A673 (cell line): ENCODE results near the gene SEMA4D. TPM values are rescaled to one million over a fixed set of nuclear protein-coding genes. Genes with fewer than 3 reads are reported as not detected.

Experiments
- BruUV-seq: library from RNA; stranded (reverse); fragments of 400-500 nt; replicated peaks from 2 replicates; lab custom pipeline; 2021; lab: Mats Ljungman, UMichigan
- CTCF ChIA-PET: fragments of 300-600 bp; sonication (Branson Sonifier 250); formaldehyde crosslinking; loops from one replicate; lab custom pipeline; 2022; ENCODE audit warnings: antibody characterized with exemption; lab: Charles Lee
- POLR2A ChIA-PET: fragments of 300-600 bp; sonication (Branson Sonifier 250); formaldehyde crosslinking; loops from one replicate; lab custom pipeline; 2022; ENCODE audit warnings: antibody characterized with exemption; ENCODE audit not compliant: low non-redundant PET; lab: Charles Lee
- DNase-seq: peaks from one replicate; pipeline ENCODE4 v3.0.0-alpha.2; 2015; ENCODE audit warnings: low spot score
- H3K27ac ChIP-seq: fragments of 200-600 bp; sonication (generic); 2 replicates; pipeline ENCODE4 v1.5.1; 2016; ENCODE audit warnings: mixed run types, low read depth, mild to moderate bottlenecking, mixed read lengths, antibody characterized with exemption, low read length; ENCODE audit not compliant: poor library complexity, severe bottlenecking
- H3K27me3 ChIP-seq: fragments of 200-600 bp; sonication (generic); replicated peaks from 2 replicates; pipeline ENCODE4 v1.6.1; 2017; ENCODE audit warnings: mixed run types, low read depth, mild to moderate bottlenecking, mixed read lengths, antibody characterized with exemption, low read length; ENCODE audit not compliant: insufficient read depth, poor library complexity
- H3K36me3 ChIP-seq: fragments of 200-600 bp; sonication (generic); 2 replicates; pipeline ENCODE4 v1.6.1; 2016; ENCODE audit warnings: mixed run types, mild to moderate bottlenecking, mixed read lengths, antibody characterized with exemption, low read length; ENCODE audit not compliant: insufficient read depth, poor library complexity, severe bottlenecking
- H3K4me1 ChIP-seq: fragments of 200-600 bp; sonication (generic); 2 replicates; pipeline ENCODE4 v1.6.1; 2017; ENCODE audit warnings: mixed run types, mild to moderate bottlenecking, mixed read lengths, antibody characterized with exemption, low read length; ENCODE audit not compliant: insufficient read depth, poor library complexity, severe bottlenecking
- H3K4me3 ChIP-seq: fragments of 200-600 bp; sonication (generic); 2 replicates; pipeline ENCODE4 v1.5.1; 2016; ENCODE audit warnings: low read depth, mixed run types, mild to moderate bottlenecking, mixed read lengths, low read length; ENCODE audit not compliant: poor library complexity, severe bottlenecking
- H3K9me3 ChIP-seq: fragments of 200-600 bp; sonication (generic); 2 replicates; pipeline ENCODE4 v1.6.1; 2016; ENCODE audit warnings: mixed run types, low read depth, mild to moderate bottlenecking, mixed read lengths, antibody characterized with exemption, low read length; ENCODE audit not compliant: poor library complexity, severe bottlenecking
- CTCF ChIP-seq: fragments of 300-800, 200-600 bp; sonication (generic); conservative IDR thresholded peaks from 2 replicates; pipeline ENCODE4 v1.5.1; 2017; ENCODE audit warnings: low read depth, mild to moderate bottlenecking, antibody characterized with exemption, low read length, moderate library complexity, mixed read lengths
- EZH2 ChIP-seq: fragments of 200-600 bp; sonication (generic); IDR thresholded peaks from 2 replicates; pipeline ENCODE4 v1.6.1; 2017; ENCODE audit warnings: borderline replicate concordance, low read depth, mild to moderate bottlenecking, mixed read lengths, antibody characterized with exemption, low read length; ENCODE audit not compliant: poor library complexity, severe bottlenecking
- intact Hi-C: fragments of 100-400 bp; cut with micrococcal nuclease; formaldehyde crosslinking; loops from one replicate; pipeline ENCODE4 v1.10.0; 2022; ENCODE audit not compliant: unreplicated experiment
- total RNA-seq: library from RNA; stranded (reverse); gene quantifications from 2 replicates; pipeline ENCODE4 v1.2.3, GENCODE V29; 2021

The SEMA4D gene
- total RNA-seq, 1 experiment from 2014 or later: 14.2 TPM

- ChIA-PET CTCF (no interaction called here), POLR2A (interaction anchor here (0.6 kb wide), 1 partner anchor 1352 kb away, joined by 3 read pairs; no protein-coding TSS in a partner anchor)
- Histone ChIP-seq H3K9me3 (no peaks in the 10 kb centered on the region), H3K27me3 (no peaks in the 10 kb centered on the region), H3K27ac (no peak overlapping the region), H3K36me3 (peaks cover 81% of the 10 kb centered on the region), H3K4me1 (no peaks in the 10 kb centered on the region), H3K4me3 (no peak overlapping the region)
- intact Hi-C loops: no loop called here
- no peak for TF ChIP-seq EZH2
- no peak for TF ChIP-seq CTCF
- DNase-seq: no peak
- no TSS peak for BruUV-seq
Measured at GRCh38 chr9:89342948-89343347, 155.0 kb downstream of the SEMA4D start.

GRCh38 chr9:89342213-89342612, 155.7 kb downstream of the SEMA4D start:
- no peak overlapping the region for H3K4me3 ChIP-seq
- H3K36me3 ChIP-seq: peaks cover 81% of the 10 kb centered on the region
- TF ChIP-seq CTCF: no peak
- no peak for TF ChIP-seq EZH2
- no TSS peak for BruUV-seq
- CTCF ChIA-PET: no interaction called here
- POLR2A ChIA-PET: no interaction called here
- intact Hi-C loops: no loop called here
- no peak for DNase-seq
- H3K9me3 ChIP-seq: no peaks in the 10 kb centered on the region
- H3K27me3 ChIP-seq: no peaks in the 10 kb centered on the region
- H3K4me1 ChIP-seq: no peaks in the 10 kb centered on the region
- H3K27ac ChIP-seq: no peak overlapping the region

GRCh38 chr9:89340332-89340731, 157.6 kb downstream of the SEMA4D start:
- H3K27me3 ChIP-seq: no peaks in the 10 kb centered on the region
- peaks cover 78% of the 10 kb centered on the region for H3K36me3 ChIP-seq
- intact Hi-C loops: no loop called here
- DNase-seq: no peak
- H3K9me3 ChIP-seq: no peaks in the 10 kb centered on the region
- H3K4me1 ChIP-seq: no peaks in the 10 kb centered on the region
- H3K4me3 ChIP-seq: no peak overlapping the region
- BruUV-seq: no TSS peak
- no peak overlapping the region for H3K27ac ChIP-seq
- TF ChIP-seq EZH2 (no peak), CTCF (no peak)
- CTCF ChIA-PET: no interaction called here
- POLR2A ChIA-PET: no interaction called here
